DOHH2 (cell line): ENCODE results near the gene OR5K1.

Experiments
- CTCF ChIP-seq: fragments of 200-600 bp; sonication (generic); IDR thresholded peaks from one replicate; pipeline ENCODE4 v1.5.1; 2014; ENCODE audit warnings: antibody characterized with exemption, mild to moderate bottlenecking, low read depth, low read length; ENCODE audit not compliant: poor library complexity, severe bottlenecking
- EZH2phosphoT487 ChIP-seq: fragments of 200-600 bp; sonication (generic); IDR thresholded peaks from 2 replicates; pipeline ENCODE4 v1.6.1; 2017; ENCODE audit warnings: borderline replicate concordance, mild to moderate bottlenecking, antibody characterized with exemption, low read length, moderate library complexity, mixed read lengths

- TF ChIP-seq CTCF = no peak
- TF ChIP-seq EZH2phosphoT487 = no peak
Measured at GRCh38 chr3:98501863-98502576, 39.0 kb downstream of the OR5K1 start.
